HepG2 (cell line): ENCODE data around the gene BABAM2. TPM values are rescaled to one million over a fixed set of nuclear protein-coding genes. Genes with fewer than 3 reads are reported as not detected.

Experiments used
- ATAC-seq: fragments of 200-7000 bp; cut with Tn5 transposase; 3 replicates; pipeline ENCODE4 v1.9.1; 2020; ENCODE audit warnings: mild to moderate bottlenecking, moderate library complexity
- BruUV-seq: library from RNA; stranded (reverse); fragments of 400-500 nt; replicated peaks from 2 replicates; lab custom pipeline; 2021; lab: Mats Ljungman, UMichigan
- CTCF ChIA-PET: fragments of 300-600 bp; formaldehyde crosslinking; extraction: SDS; loops from one replicate; lab custom pipeline; 2021; ENCODE audit warnings: low total read pairs, inconsistent platforms, low intra/inter-chr PET ratio; lab: Yijun Ruan, JAX
- POLR2A ChIA-PET: fragments of 350-600 bp; sonication (Branson Sonifier 250); formaldehyde crosslinking; loops from one replicate; lab custom pipeline; 2020; ENCODE audit warnings: antibody characterized with exemption, inconsistent platforms; lab: Yijun Ruan, JAX
- DNase-seq: peaks from one replicate; pipeline ENCODE4 v3.0.0-alpha.2; 2015; ENCODE audit warnings: low spot score
- FAIRE-seq: peaks from 3 replicates; lab custom pipeline; 2011; peaks lifted over from hg19 to GRCh38; lab: Jason Lieb, UNC
- H2AFZ ChIP-seq: one replicate; pipeline ENCODE4 v1.6.1; 2011; ENCODE audit warnings: low read length, inconsistent platforms
- H3K27ac ChIP-seq: fragments of 300-600 bp; 3 replicates; pipeline ENCODE4 v1.8.0; 2011; ENCODE audit warnings: mixed run types, mild to moderate bottlenecking, mixed read lengths, low read length, inconsistent platforms; ENCODE audit not compliant: insufficient read depth; ENCODE audit errors: extremely low read length
- H3K27me3 ChIP-seq, 2 experiments: fragments of 200-600 bp in 1 of 2; 2 replicates in 1 of 2; 3 replicates in 1 of 2; pipeline versions ENCODE4 v1.6.0 to v1.8.0; 2011; ENCODE audit warnings: low read length in 2 of 2, mild to moderate bottlenecking in 2 of 2, moderate library complexity in 2 of 2, inconsistent platforms in 1 of 2; ENCODE audit not compliant: insufficient read depth in 2 of 2, control insufficient read depth in 1 of 2
- H3K36me3 ChIP-seq, 2 experiments: fragments of 200-600 bp in 1 of 2; replicated peaks in 1 of 2; 2 replicates in 1 of 2; 3 replicates in 1 of 2; pipeline versions ENCODE4 v1.5.1 to v1.8.0; 2011; ENCODE audit warnings: low read length in 2 of 2, inconsistent platforms in 1 of 2; ENCODE audit not compliant: insufficient read depth in 2 of 2, control insufficient read depth in 1 of 2
- H3K4me1 ChIP-seq: 2 replicates; pipeline ENCODE4 v1.5.1; 2012; ENCODE audit warnings: low read length, inconsistent platforms; ENCODE audit not compliant: insufficient read depth
- H3K4me2 ChIP-seq: 2 replicates; pipeline ENCODE4 v1.6.0; 2011; ENCODE audit warnings: low read depth, low read length, inconsistent platforms
- H3K4me3 ChIP-seq, 3 experiments: fragments of 200-600 bp in 1 of 3; sonication (generic), shearing (Covaris generic) in 1 of 3; replicated peaks in 1 of 3; 2 replicates each; pipeline ENCODE4 v1.5.1; 2011 to 2016; ENCODE audit warnings: low read length in 3 of 3, inconsistent platforms in 2 of 3, low read depth in 2 of 3, mild to moderate bottlenecking in 2 of 3, control low read depth in 1 of 3, mixed read lengths in 1 of 3; ENCODE audit not compliant: insufficient read depth in 1 of 3
- H3K79me2 ChIP-seq: one replicate; pipeline ENCODE4 v1.6.1; 2011; ENCODE audit warnings: low read length, inconsistent platforms; ENCODE audit not compliant: insufficient read depth
- H3K9ac ChIP-seq: 2 replicates; pipeline ENCODE4 v1.6.0; 2011; ENCODE audit warnings: mild to moderate bottlenecking, low read depth, low read length, inconsistent platforms; ENCODE audit not compliant: insufficient read depth
- H3K9me3 ChIP-seq: 2 replicates; pipeline ENCODE4 v1.5.1; 2012; ENCODE audit warnings: mild to moderate bottlenecking, low read length
- H4K20me1 ChIP-seq: 2 replicates; pipeline ENCODE4 v1.6.0; 2011; ENCODE audit warnings: inconsistent platforms, mild to moderate bottlenecking, low read length, moderate library complexity; ENCODE audit not compliant: insufficient read depth
- MAFF ChIP-seq: IDR thresholded peaks from 2 replicates; pipeline ENCODE4 v1.6.1; 2011; ENCODE audit warnings: low read depth, low read length, improper control_type of control experiment
- MAFK ChIP-seq, 2 experiments: IDR thresholded peaks in 1 of 2; conservative IDR thresholded peaks in 1 of 2; 2 replicates each; pipeline ENCODE4 v1.6.1; 2011; ENCODE audit warnings: improper control_type of control experiment in 2 of 2, low read length in 2 of 2
- MXD1 ChIP-seq: sonication (generic); formaldehyde crosslinking; IDR thresholded peaks from 2 replicates; pipeline ENCODE4 v1.4.0; 2020; ENCODE audit warnings: mild to moderate bottlenecking, missing genetic modification reagents
- MXI1 ChIP-seq: IDR thresholded peaks from 3 replicates; pipeline ENCODE4 v1.6.1; 2012; ENCODE audit warnings: low read depth, low read length, inconsistent platforms, borderline replicate concordance
- POLR2AphosphoS5 ChIP-seq: IDR thresholded peaks from 2 replicates; pipeline ENCODE4 v1.6.1; 2012; ENCODE audit warnings: low read depth, low read length
- ZBTB38 ChIP-seq: sonication (generic); formaldehyde crosslinking; IDR thresholded peaks from 2 replicates; pipeline ENCODE4 v1.5.1; 2020; ENCODE audit warnings: mild to moderate bottlenecking, missing genetic modification reagents
- ZSCAN25 ChIP-seq: sonication (generic); formaldehyde crosslinking; IDR thresholded peaks from 2 replicates; pipeline ENCODE4 v1.8.0; 2022; ENCODE audit warnings: mild to moderate bottlenecking, missing genetic modification reagents
- WGBS: methylation state at CpG from one replicate; pipeline ENCODE4 v1.1.6; 2017; ENCODE audit warnings: low lambda C conversion rate; 5-methylcytosine and 5-hydroxymethylcytosine counted together
- in situ Hi-C: cut with HindIII; loops from 2 replicates; pipeline ENCODE4 v1.10.0; 2017; ENCODE audit warnings: low pct_unique_long_range_greater_than_20kb; ENCODE audit not compliant: extremely low pct_ligation_motif_present
- intact Hi-C: fragments of 100-400 bp; cut with micrococcal nuclease; formaldehyde crosslinking; loops from one replicate; pipeline ENCODE4 v1.10.0; 2022; ENCODE audit not compliant: unreplicated experiment
- polyA plus RNA-seq, 8 experiments: library from polyadenylated mRNA; depleted of rRNA in 3 of 8; stranded (reverse) in 7 of 8; unstranded in 1 of 8; fragments of >200 nt; fragmentation: Illumina TruSeq in 4 of 8; extraction: Trizol in 4 of 8; gene quantifications; 2 replicates each; pipeline versions ENCODE4 v1.2.1 to v1.2.3, GENCODE V29; 2011 to 2016; ENCODE audit warnings: low read depth in 4 of 8, missing spikeins in 1 of 8, mixed read lengths in 1 of 8; ENCODE audit not compliant: insufficient read depth in 1 of 8
- total RNA-seq, 5 experiments: library from RNA; depleted of rRNA; stranded (reverse); fragments of >200 nt; fragmentation: Illumina TruSeq; extraction: Trizol; gene quantifications; 2 replicates each; pipeline ENCODE4 v1.2.3, GENCODE V29; 2016; ENCODE audit warnings: low read depth in 1 of 5

The BABAM2 gene
- total and polyA plus RNA-seq, 2 of the 13 experiments (the other 11 are each of a cell fraction or from before 2014, with no cell fraction given) = 24.9 to 28.0 TPM

- Histone ChIP-seq H3K36me3 (no peaks in the 10 kb centered on the region), H3K27ac (no peak overlapping the region), H3K4me3 (no peak overlapping the region; a peak in 1 of 6 replicates), H3K4me1 (peaks cover 49% of the 10 kb centered on the region), H2AFZ (no peak overlapping the region), H3K4me2 (peak overlapping the region; percentile 83; the same call in 1 of the 2 replicates), H3K9me3 (no peaks in the 10 kb centered on the region), H3K79me2 (no peaks in the 10 kb centered on the region), H3K27me3 (peaks cover 0 to 30% of the 10 kb centered on the region in 2 experiments; a peak in 4 of 5 replicates), H4K20me1 (no peaks in the 10 kb centered on the region), H3K9ac (no peak overlapping the region)
- ChIA-PET CTCF (no interaction called here), POLR2A (no interaction called here)
- intact Hi-C loops (no loop called here), in situ Hi-C loops (no loop called here)
- TF ChIP-seq POLR2AphosphoS5 (no peak), MXD1 (CRISPR knock-in tag) (0 out of 2 replicates have a peak, but pooled peaks have one; percentile 23)
- FAIRE-seq (no peak), ATAC-seq (no peak), DNase-seq (no peak)
- 53% methylated on average over 13 of the region's 16 CpGs for WGBS
- BruUV-seq = no TSS peak
These were observed 469.7 kb downstream of the BABAM2 start for GRCh38 chr2:28360058-28360717.

GRCh38 chr2:28360718-28361293 lies 470.3 kb downstream of the BABAM2 start:
- FAIRE-seq (no peak), ATAC-seq (no peak), DNase-seq (no peak)
- Histone ChIP-seq H3K79me2 (no peaks in the 10 kb centered on the region), H3K9ac (no peak overlapping the region), H2AFZ (no peak overlapping the region), H4K20me1 (no peaks in the 10 kb centered on the region), H3K27ac (no peak overlapping the region), H3K9me3 (no peaks in the 10 kb centered on the region), H3K4me2 (no peak overlapping the region), H3K27me3 (peaks cover 0 to 30% of the 10 kb centered on the region in 2 experiments; a peak in 4 of 5 replicates), H3K4me1 (peaks cover 43% of the 10 kb centered on the region), H3K4me3 (no peak overlapping the region), H3K36me3 (no peaks in the 10 kb centered on the region)
- in situ Hi-C loops = no loop called here
- ChIA-PET POLR2A (no interaction called here), CTCF (no interaction called here)
- BruUV-seq = no TSS peak
- intact Hi-C loops = no loop called here
- WGBS = 59% methylated on average over 12 of the region's 12 CpGs
- TF ChIP-seq ZSCAN25 (CRISPR knock-in tag) = 0 out of 2 replicates have a peak, but pooled peaks have one; percentile 30
- peak; percentile 76 to 79 for TF ChIP-seq MAFK (conservative IDR thresholded peaks at IDR 0.05 in 1 of 2, IDR thresholded peaks at IDR 0.05 in 1 of 2; ENCODE audit: low read length in 2 of 2)
- TF ChIP-seq MAFF = peak; percentile 65
- TF ChIP-seq ZBTB38 (CRISPR knock-in tag) = no peak
- TF ChIP-seq MXI1 = no peak
